MM.1S (cell line): ENCODE results near the gene TET2.

Experiments used
- DNase-seq: peaks from one replicate; pipeline ENCODE4 v3.0.0-alpha.2; 2015
- H2AFZ ChIP-seq: fragments of 300-600 bp; sonication (generic); 2 replicates; pipeline ENCODE4 v1.6.0; 2016; ENCODE audit warnings: antibody characterized with exemption, low read length
- H3F3A ChIP-seq: fragments of 300-600 bp; sonication (generic); 2 replicates; pipeline ENCODE4 v1.6.1; 2016; ENCODE audit warnings: mild to moderate bottlenecking, antibody characterized with exemption, low read length, moderate library complexity, mixed read lengths; ENCODE audit not compliant: insufficient read depth
- H3K27ac ChIP-seq: fragments of 300-600 bp; sonication (generic); 2 replicates; pipeline ENCODE4 v1.5.1; 2016; ENCODE audit warnings: mild to moderate bottlenecking, low read length
- H3K27me3 ChIP-seq: fragments of 300-600 bp; sonication (generic); replicated peaks from 2 replicates; pipeline ENCODE4 v1.6.0; 2016; ENCODE audit warnings: low read length; ENCODE audit not compliant: insufficient read depth
- H3K36me3 ChIP-seq: fragments of 300-600 bp; sonication (generic); replicated peaks from 2 replicates; pipeline ENCODE4 v1.6.1; 2016; ENCODE audit warnings: mild to moderate bottlenecking, low read length, mixed read lengths; ENCODE audit not compliant: insufficient read depth
- H3K4me1 ChIP-seq: fragments of 300-600 bp; sonication (generic); 2 replicates; pipeline ENCODE4 v1.6.1; 2016; ENCODE audit warnings: low read length, mixed read lengths
- H3K4me2 ChIP-seq: fragments of 300-600 bp; sonication (generic); 2 replicates; pipeline ENCODE4 v1.6.0; 2016; ENCODE audit warnings: low read depth, low read length
- H3K4me3 ChIP-seq: fragments of 300-600 bp; sonication (generic); 2 replicates; pipeline ENCODE4 v1.5.1; 2016; ENCODE audit warnings: low read length, mixed read lengths
- H3K79me2 ChIP-seq: fragments of 300-600 bp; sonication (generic); 2 replicates; pipeline ENCODE4 v1.6.1; 2016; ENCODE audit warnings: mixed run types, low read length, mixed read lengths
- H3K9ac ChIP-seq: fragments of 300-600 bp; sonication (generic); 2 replicates; pipeline ENCODE4 v1.6.1; 2016; ENCODE audit warnings: low read length, mixed read lengths
- H3K9me2 ChIP-seq: fragments of 300-600 bp; sonication (generic); replicated peaks from 2 replicates; pipeline ENCODE4 v1.6.1; 2016; ENCODE audit warnings: mild to moderate bottlenecking, low read length, mixed read lengths; ENCODE audit not compliant: insufficient read depth
- H3K9me3 ChIP-seq: fragments of 300-600 bp; sonication (generic); replicated peaks from 2 replicates; pipeline ENCODE4 v1.6.1; 2016; ENCODE audit warnings: mild to moderate bottlenecking, low read length, mixed read lengths; ENCODE audit not compliant: insufficient read depth
- H4K20me1 ChIP-seq: fragments of 300-600 bp; sonication (generic); 2 replicates; pipeline ENCODE4 v1.6.1; 2016; ENCODE audit warnings: mild to moderate bottlenecking, low read length, moderate library complexity, mixed read lengths; ENCODE audit not compliant: insufficient read depth
- CTCF ChIP-seq: fragments of 300-600 bp; sonication (generic); IDR thresholded peaks from 2 replicates; pipeline ENCODE4 v1.5.1; 2016; ENCODE audit warnings: antibody characterized with exemption, low read length, mixed read lengths
- EZH2 ChIP-seq: fragments of 300-600 bp; sonication (generic); optimal IDR thresholded peaks from 2 replicates; pipeline ENCODE3; 2017; ENCODE audit warnings: low read depth, mild to moderate bottlenecking, antibody characterized with exemption, low read length, mixed read lengths
- EZH2phosphoT487 ChIP-seq: fragments of 300-600 bp; sonication (generic); IDR thresholded peaks from 2 replicates; pipeline ENCODE4 v1.6.1; 2018; ENCODE audit warnings: antibody characterized with exemption, low read length

Gene TET2

GRCh38 chr4:105304085-105304484, 157.4 kb downstream of the TET2 start:
- DNase-seq, result no peak
- no peak overlapping the region for H2AFZ ChIP-seq
- no peaks in the 10 kb centered on the region for H3K9me2 ChIP-seq
- no peaks in the 10 kb centered on the region for H3K9me3 ChIP-seq
- no peaks in the 10 kb centered on the region for H3K36me3 ChIP-seq
- H3K4me1 ChIP-seq, result peaks cover 24% of the 10 kb centered on the region
- H3K79me2 ChIP-seq, result no peaks in the 10 kb centered on the region
- H3K4me2 ChIP-seq, result no peak overlapping the region
- TF ChIP-seq EZH2phosphoT487 (no peak), EZH2 (no peak), CTCF (no peak)
- no peak overlapping the region for H3K4me3 ChIP-seq
- no peaks in the 10 kb centered on the region for H3K27me3 ChIP-seq
- no peak overlapping the region for H3K27ac ChIP-seq
- H4K20me1 ChIP-seq, result no peaks in the 10 kb centered on the region
- H3K9ac ChIP-seq, result no peak overlapping the region
- peaks cover 5% of the 10 kb centered on the region; the same call in 1 of the 2 replicates for H3F3A ChIP-seq

GRCh38 chr4:105305019-105305836, 158.6 kb downstream of the TET2 start:
- Histone ChIP-seq H3F3A (peaks cover 5% of the 10 kb centered on the region; the same call in 1 of the 2 replicates), H3K36me3 (no peaks in the 10 kb centered on the region), H3K4me2 (peak overlapping the region; percentile 53), H3K4me3 (0 out of 2 replicates have a peak overlapping the region, but pooled peaks have one; percentile 5), H3K4me1 (peaks cover 24% of the 10 kb centered on the region), H3K79me2 (no peaks in the 10 kb centered on the region), H3K27ac (peak overlapping the region; percentile 38; the same call in 1 of the 2 replicates), H3K27me3 (no peaks in the 10 kb centered on the region), H3K9me3 (no peaks in the 10 kb centered on the region), H3K9me2 (no peaks in the 10 kb centered on the region), H4K20me1 (no peaks in the 10 kb centered on the region), H2AFZ (peak overlapping the region; percentile 48), H3K9ac (peak overlapping the region; percentile 7; the same call in 1 of the 2 replicates)
- peak; percentile 10 for DNase-seq
- TF ChIP-seq EZH2phosphoT487 (no peak), EZH2 (no peak), CTCF (no peak)

GRCh38 chr4:105306158-105306781, 159.6 kb downstream of the TET2 start:
- no peak overlapping the region; the same call in 1 of the 2 replicates for H2AFZ ChIP-seq
- no peaks in the 10 kb centered on the region for H3K36me3 ChIP-seq
- TF ChIP-seq CTCF (no peak), EZH2phosphoT487 (no peak), EZH2 (no peak)
- H3F3A ChIP-seq, result peaks cover 5% of the 10 kb centered on the region; the same call in 1 of the 2 replicates
- H3K4me3 ChIP-seq, result no peak overlapping the region
- no peak overlapping the region for H3K9ac ChIP-seq
- no peaks in the 10 kb centered on the region for H4K20me1 ChIP-seq
- H3K79me2 ChIP-seq, result no peaks in the 10 kb centered on the region
- peak overlapping the region; percentile 4; the same call in 1 of the 2 replicates for H3K4me2 ChIP-seq
- peak; percentile 41 for DNase-seq
- no peaks in the 10 kb centered on the region for H3K9me3 ChIP-seq
- peak overlapping the region; percentile 44; the same call in 1 of the 2 replicates for H3K27ac ChIP-seq
- no peaks in the 10 kb centered on the region for H3K9me2 ChIP-seq
- H3K4me1 ChIP-seq, result peaks cover 24% of the 10 kb centered on the region
- no peaks in the 10 kb centered on the region for H3K27me3 ChIP-seq
